Kasumi-1 (cell line): ENCODE measurements around the gene TM2D3.

Experiments used
- DNase-seq, 2 experiments: peaks; one replicate each; lab custom pipeline; 2025; lab: John Stamatoyannopoulos, UW

The TM2D3 gene, protein sequence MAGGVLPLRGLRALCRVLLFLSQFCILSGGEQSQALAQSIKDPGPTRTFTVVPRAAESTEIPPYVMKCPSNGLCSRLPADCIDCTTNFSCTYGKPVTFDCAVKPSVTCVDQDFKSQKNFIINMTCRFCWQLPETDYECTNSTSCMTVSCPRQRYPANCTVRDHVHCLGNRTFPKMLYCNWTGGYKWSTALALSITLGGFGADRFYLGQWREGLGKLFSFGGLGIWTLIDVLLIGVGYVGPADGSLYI

DNA sequence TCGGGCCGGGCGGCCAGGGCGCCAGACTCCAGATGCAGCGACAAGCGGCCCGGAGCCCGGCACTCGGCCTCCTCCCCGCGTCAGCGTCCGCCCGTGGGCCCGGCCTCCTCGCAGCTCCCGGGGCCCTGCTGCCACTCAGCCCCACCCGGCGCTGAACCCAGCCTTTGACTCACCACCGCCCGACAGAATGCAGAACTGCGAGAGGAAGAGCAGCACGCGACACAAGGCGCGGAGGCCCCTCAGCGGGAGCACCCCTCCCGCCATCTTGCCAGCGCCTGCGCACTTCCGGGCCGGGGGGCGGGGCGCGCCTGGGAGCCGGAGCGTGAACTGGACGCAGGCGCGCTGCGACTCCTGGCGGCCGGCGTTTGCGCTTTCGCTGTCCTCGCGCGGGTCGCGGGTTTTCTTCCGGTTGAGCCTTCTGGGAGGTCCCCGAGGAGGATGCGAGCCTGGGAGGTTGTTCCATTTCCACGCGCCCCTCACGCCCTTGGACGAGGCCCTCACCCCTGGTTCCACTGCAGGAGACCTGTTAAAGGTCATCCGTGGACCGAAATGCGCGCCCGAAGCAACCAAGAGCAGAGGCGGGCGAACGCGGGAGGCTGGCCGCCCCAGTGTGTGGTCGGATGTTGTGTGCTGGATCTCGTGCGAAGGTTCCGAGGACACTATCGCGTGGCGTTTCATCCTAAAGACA is at the start of gene TM2D3:
Gene TM2D3 (minus strand): TSS at position 284 of the 688 bp plus-strand sequence. CDS start 20 bp downstream, at position 264.
- DNase-seq, result peak; percentile 85

DNA sequence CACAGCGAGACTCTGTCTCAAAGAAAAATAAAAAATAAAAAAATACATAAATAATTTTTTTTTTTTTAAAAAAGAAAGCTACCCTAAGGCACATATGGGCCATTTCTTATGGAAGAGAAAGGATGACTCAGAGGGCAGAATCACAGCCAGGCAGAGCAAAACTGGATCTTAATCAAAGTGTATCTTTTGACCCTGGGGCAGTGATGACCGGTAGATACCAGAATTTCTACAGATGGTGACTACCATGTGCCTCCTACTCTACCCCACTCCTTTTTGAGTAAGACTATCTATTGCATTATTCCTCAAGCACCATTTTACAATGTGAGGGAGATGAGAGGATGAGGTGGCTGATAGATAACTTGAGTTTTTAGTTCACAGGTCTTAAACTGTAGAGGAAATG is 46.1 kb upstream of the TM2D3 start:
- no peak for DNase-seq

DNA sequence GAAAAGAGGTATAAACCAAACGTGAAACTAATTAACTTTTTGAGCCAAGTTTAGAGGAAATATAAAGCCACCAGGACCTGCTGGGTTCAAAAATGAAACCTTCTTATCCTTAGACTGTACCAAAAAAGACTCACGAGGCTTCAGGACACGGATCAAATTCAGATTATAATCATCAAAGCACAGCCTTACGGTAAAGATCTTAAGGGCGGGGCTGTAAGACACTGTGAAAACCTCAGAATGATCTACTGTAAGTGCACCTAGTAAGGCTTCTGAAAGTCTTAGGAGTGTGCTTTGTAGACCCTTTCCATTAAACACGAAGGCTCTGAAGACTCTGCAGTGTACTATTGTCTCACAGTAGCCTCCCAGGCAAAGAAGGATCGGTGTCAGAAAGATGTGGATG is 45.3 kb upstream of the TM2D3 start:
- no peak for DNase-seq

DNA sequence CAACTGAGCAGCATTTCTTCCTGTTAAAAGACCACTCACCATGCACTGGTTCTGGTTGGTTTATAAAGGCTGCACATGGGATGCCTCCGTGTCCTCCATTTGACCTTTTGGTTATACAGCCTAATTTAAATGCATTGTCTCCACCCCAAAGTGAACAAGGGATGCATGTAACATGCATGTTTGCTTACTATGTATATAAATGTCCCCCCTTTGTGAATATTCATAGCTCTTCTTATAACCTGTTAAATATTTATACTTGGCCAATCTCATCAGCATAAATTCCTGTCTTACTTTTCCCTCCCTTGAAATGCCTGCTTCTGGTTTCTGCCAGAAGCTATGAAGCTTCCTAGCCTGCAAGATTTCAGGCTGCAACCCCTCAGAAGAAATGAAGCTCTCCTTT is 44.6 kb upstream of the TM2D3 start:
- no peak for DNase-seq

DNA sequence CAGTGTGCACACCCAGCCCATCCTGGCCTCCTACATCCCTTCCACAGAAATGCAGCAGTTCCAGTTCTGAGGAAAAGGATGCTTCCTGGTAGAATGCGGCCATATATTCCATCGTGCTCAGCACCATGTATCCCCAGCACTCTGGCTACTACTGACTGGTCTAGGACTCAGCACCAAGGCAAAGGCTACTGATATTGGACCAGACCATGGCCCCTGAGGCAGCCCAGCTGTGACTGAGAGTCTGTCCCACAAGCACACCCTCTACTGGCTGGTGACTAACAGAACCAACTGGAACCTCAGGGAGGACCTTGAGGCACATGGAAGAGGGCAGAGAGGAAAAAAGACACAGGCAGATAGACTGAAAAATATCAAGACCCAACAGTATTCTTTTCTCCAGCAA is 42.1 kb upstream of the TM2D3 start:
- no peak for DNase-seq

DNA sequence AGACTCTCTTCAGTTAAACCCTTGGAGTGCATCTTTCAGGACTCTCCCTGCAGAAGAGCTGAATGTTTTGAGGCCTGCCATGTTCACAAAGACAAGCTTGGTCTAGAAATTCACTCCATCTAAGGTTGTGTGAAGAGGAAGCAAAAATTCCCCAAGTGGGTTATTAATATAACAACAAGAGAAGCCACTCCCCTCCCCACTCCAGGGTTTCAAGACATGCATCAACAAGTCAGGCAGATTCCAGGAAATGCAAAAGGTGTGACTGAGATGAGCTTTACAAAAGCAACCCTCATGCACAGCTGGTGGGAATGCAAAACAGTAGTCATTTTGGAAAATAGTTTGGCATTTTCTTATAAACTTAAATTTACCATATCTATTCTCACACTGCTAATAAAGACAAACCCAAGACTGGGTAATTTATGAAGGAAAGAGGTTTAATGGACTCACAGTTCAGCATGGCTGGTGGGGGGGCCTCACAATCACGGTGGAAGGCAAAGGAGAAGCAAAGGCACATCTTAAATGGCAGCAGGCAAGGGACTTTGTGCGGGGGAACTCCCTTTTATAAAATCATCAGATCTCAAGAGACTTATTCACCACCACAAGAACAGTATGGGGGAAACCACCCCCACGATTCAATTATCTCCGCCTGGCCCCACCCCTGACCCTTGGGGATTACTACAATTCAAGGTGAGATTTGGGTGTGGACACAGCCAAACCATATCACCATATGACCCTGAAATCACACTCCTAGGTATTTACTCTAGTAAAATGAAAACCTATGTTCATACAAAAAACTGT is 40.8 kb upstream of the TM2D3 start:
- no peak for DNase-seq

DNA sequence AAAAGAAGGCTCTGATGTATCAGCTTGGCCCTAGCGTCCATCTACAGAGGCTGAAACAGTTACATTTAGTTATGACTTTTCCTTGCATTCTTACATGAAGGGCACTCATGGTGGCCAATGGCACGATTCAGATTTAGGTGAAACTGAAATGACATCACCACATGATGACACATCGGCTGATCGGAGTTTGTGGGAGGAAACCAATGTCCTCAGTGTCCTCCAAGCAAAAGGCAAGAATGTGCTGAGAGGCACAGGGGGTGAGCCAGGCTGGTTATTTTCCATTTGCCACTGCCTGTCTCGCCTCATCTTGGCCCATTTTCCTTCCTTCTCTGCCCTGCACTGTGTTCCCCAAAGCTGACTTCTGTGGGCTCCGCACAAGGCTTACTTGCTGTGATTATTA is 37.7 kb upstream of the TM2D3 start:
- no peak for DNase-seq

DNA sequence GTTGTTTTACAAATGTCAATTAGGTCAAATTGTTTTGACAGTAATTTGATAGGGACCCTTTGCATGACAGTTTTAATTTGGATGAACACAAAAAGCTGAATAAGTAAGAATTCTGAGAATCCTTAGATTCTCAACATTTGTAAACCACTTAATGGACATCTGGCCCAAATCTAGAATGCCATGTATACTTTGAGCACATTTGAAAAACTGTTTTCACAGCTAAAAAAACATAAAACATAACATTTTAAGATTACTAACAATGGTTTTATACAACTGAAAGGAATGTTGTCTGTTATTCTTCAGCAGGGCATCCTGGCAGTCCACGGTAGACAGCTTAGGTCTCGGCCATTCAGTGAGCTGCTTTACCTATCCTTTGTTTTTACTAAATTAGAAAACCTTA is 34.5 kb upstream of the TM2D3 start:
- DNase-seq, result no peak

DNA sequence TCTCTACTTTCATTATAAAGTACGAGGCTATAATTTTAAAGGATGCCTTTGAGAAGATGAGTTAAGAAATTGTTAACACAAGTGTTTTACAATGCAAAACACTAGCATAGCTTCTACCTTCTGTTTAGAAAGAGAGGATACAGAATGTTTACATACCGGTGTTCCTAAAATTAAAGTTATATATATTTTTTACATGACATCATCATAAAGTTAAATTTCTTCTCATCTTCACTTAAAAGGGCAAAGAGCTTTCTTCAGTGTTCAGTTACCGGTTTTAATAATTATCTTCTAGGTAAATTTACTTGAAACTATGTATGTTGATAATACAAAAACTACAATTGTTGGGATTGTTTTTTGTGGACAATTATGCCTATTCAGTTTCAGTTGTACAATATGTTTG is 32.7 kb upstream of the TM2D3 start:
- no peak for DNase-seq

DNA sequence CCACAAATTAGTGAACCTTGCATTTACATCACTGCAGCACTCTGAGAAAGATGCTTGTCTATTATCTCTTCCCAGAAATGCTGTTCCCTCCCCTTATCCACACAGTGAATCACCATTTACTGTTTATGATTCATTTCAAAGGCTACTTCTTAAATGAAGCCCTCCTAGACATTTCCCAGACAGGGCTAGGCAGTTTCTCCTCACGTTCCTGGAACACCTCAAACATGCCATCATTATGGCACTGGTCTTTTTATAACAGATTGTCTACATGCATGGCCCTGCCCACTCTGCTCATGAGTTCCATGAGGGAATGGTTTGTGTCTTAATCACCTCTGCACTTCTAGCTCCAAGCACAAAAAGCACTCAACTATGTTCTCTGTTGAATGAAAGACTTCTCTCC is 32.2 kb upstream of the TM2D3 start:
- DNase-seq, result no peak

DNA sequence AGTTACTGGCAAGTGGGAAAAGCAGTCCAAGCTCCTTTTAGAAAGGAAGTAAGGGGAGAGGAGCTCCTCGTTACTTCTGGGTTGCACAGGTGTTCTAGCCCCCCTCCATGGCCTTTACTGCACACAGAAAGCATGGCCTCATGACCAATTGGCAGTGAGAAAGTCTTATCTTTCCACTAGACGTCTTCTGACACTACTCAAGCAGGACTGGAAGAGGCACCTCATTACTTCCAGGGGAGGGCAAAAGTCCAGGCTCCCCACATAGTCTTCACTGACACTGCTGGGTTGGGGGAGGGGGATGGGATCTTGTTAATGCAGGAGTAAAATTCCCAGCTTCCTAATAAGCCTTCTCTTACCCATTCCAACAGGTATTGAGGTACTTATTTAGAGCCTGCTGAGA is 27.6 kb upstream of the TM2D3 start:
- no peak for DNase-seq

DNA sequence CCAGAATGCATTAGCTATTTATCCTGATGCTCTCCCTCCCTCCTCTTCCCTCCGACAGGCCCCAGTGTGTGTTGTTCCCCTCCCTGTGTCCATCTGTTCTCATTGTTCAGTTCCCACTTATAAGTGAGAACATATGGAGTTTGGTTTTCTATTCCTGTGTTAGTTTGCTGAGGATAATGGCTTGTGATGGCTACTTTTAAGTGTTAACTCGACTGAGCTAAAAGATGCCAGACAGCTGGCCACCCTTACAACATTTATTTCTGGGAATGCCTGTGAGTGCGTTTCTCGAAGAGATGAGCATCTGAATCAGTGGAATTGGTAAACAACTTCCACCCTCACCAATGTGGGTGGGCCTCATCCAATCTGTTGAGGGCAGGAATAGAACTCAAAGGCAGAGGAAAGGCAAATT is 24.7 kb upstream of the TM2D3 start:
- DNase-seq, result no peak

DNA sequence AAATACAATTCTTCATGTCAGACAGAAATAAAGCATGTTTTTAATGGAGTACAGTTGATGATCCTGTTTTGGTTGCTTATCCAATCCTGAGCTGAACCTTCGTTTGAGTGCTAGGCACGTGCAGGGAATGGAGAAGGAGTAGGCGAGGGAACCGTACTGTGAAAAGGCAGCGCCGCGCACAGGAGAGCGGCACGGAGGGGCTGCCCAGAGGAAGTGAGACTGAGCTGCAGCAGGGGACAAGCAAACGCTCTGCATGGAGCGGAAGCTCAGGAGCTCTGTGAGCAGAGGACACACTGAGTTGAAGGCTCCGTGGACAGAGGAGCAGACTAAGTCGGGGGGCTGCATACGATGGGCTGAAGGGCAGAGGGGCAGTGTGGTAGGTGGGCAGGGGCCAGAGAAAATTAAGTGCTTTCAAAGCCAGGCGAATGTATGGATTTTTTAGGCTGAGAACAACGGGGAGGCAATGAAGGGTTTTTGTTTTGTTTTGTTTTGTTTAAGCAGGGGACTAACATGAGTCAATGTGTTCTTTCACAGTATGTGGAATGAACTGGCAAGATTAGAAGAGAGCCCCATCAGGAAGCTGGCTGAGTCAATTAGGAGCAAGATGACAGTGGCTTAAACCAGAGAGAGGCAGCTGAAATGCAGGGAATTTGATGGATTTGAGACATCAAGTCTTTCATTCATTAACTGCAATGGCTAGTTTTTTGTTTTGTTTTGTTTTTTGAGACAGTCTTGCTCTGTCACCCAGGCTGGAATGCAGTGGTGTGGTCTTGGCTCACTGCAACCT is 23.8 kb upstream of the TM2D3 start:
- DNase-seq, result no peak

DNA sequence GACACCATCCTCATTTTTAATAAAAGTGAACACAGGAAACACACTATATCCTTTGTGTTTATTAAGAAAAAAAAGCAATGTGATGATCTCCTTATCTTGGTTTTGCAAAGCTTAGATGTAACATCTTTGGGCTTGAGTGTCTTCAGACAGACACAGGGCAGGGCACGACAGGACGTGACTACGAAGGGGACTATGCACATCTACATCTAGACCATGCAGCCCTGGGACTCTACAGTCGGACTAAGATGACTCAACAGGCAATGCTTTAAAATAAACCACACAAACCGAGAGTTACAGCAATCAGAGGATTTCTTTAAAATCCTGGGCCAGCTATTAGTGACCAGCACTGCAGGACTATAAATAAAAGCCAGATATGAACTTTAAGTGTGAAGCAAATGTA is 22.8 kb upstream of the TM2D3 start:
- no peak for DNase-seq

DNA sequence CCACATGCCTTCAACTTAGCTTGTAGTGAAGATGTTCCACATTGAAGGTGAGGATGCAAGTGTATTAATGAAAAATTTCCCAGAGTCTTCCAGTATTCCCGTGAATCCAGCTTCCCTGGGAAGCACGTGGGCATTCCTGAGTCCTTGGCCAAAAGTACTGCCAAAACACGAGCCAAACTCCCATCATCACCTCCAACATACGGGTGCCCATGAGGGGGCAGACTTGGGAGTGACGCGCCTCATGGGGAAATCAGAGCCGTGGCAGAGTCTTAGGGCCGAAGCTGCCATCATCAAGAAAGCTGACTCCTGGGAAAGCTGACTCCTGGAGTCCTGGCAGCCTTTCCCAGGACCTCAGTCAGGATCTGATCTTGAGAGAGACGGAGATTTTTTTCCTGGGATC is 20.1 kb upstream of the TM2D3 start:
- no peak for DNase-seq

DNA sequence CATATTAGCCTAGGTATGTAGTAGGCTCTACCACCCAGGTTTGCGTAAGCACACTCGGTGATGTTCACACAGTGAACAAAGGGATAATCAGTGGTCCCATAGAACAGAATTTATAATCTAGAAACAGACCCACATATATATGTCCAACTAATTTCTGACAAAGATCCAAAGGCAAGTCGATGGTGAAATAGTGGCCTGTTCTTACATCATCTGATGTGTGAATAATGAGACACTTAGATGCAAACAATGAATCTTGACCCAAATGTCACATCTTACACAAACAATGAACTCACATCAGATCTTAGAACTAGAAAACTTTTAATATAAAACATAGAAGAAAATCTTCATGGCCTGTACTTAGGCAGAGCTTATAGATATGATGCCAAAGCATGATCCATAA is 17.6 kb upstream of the TM2D3 start:
- no peak for DNase-seq

DNA sequence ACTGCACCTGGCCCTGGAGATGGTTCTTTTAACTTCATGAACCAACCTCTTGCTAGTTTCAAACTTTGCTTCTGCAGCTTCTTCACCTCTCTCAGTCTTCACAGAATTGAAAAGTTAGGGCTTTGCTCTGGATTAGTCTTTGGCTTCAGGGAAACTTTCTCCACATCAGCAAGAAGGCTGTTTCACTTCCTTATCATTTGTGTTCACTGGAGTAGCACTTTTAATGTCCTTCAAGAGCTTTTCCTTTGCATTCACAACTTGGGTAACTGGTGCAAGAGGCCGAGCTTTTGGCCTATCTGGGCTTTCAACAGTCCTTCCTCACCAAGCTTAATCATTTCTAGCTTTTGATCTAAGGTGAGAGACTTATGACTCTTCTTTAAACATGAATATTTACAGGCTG is 15.7 kb upstream of the TM2D3 start:
- DNase-seq, result no peak

DNA sequence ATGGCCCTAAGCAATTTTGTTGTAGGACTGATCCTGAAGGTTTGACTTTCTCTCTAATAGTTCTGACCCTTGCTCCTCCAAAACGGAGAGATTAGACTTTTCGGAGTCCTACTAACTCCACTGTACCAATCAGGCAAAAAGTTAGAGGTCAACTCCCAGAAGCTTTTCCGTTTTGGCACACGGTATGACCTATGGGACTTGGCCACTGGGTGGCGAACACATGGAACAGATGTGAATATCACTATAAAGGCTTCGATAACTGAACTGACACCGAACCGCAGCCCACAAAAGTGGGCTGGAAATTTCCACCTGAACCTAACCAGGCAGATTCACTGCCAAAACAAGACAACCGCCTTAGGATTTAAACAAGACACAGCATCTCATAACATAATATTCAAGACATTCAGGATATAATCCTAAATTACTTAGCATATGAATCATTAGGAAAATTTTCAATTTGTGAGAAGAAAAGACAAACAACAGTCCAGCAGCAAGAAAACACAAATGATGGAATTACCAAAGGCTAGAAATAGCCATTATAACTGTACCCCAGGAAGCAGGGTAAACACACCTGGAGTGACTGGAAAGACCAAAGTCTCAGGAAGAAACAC is 12.2 kb upstream of the TM2D3 start:
- DNase-seq, result peak; percentile 10 to 13

DNA sequence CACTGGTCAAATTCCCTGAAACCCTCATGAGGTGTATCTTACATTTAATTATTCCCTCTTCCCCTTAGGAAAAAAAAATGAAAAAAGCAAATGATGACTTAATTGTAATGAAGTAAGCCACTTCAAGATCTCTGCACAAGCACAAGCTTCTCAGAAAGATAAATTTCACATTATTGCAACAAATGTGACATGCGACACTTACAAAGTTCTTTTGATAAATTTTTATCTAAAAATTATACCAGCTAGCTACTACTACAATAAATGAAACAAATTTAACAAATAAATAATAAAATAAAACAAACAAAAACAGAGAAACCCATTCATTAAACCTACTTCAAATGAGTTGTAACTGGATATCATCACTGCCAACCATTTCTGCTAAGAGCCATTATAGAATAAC is 10.0 kb upstream of the TM2D3 start:
- no peak for DNase-seq

DNA sequence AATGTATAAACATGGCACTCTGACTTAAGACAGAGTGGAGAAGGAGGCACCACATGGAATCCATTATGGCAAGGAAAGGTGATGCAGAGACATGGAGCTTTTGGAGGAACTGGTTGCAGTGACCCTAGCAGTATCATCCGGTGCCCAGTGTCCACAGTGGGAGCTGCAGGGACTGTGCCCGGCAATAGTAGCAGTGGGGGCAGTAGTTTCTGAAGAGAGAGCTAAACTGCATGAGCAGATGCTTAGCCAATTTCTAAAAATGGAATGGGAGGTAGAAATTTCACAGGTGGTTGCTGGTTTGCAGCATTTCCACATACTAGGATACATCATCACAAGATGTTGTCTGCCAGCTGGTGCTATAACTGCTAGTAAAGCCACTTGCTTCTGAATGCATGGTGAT is 7.8 kb upstream of the TM2D3 start:
- no peak for DNase-seq

DNA sequence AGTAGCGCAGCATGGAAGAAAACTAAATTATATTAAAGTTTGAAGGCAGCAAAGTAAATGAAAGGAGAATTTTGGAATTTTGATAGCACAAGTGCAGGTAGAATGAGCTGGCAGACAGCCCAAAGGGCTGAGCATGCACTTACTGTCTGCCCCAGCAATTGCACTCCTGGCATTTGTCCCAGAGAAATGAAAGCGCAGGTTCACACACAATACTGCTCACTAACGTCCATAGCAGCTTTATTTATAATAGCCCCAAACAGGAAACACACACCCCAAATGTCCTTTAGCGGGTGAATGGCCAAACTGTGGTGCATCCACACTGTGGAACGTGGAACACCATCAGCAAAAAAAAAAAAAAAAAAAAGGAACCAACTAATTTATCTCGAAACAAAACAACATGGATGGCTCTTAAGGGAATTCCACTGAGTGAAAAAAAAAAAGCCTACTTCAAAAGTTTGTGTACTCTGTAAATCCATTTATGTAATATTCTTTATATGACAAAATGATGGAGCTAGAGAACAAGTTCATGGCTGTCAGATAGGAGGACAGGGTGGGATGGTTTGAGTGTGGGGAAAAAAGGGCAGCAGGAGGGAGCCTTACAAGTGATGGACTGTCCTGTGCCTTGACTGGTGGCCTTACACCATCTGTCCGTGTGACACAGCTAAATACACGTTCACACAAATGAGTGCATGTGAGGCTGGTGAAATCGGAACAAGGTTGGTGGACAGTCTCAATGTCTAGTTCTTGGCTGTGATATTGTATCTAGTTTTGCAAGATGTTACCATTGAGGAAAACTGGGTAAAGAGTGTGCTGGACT is 6.0 kb upstream of the TM2D3 start:
- DNase-seq, result no peak
